Occipital lobe (tissue), 2 donors: ENCODE measurements around the gene CNTN5. TPM values are rescaled to one million over a fixed set of nuclear protein-coding genes. Genes with fewer than 3 reads are reported as not detected.
"Not testable (repeated sequence)": the region's sequence is repeated elsewhere in the genome, so short reads cannot be mapped to it uniquely, and the experiment has no call there.

Experiments
- DNase-seq: peaks from one replicate; lab custom pipeline; 2025; lab: John Stamatoyannopoulos, UW
- total RNA-seq: library from RNA; depleted of rRNA; stranded (reverse); fragments of >200 nt; gene quantifications from one replicate; pipeline ENCODE4 v1.2.3, GENCODE V29; 2014

CNTN5 gene
- total RNA-seq, 1 donor from 2014 or later: 10.6 TPM

DNA sequence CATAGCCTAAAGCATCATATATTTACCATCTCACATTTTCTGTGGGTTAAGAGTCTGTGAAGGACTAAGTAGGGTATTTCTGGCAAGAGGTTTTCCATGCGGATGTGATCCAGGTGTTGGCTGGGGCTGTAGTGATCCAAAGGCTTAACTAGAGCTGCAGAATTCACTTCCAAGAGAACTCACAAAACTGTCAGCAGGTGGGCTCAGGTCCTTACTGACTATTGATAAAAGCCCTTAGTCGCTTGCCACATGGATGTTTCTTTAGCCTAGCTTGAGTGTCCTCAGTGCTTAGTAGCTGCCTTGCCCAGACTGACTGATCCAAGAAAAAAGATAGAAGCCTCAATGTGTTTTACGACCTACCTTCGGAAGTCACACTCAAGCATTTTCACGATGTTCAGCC, 250.8 kb downstream of the CNTN5 start:
- no peak for DNase-seq

DNA sequence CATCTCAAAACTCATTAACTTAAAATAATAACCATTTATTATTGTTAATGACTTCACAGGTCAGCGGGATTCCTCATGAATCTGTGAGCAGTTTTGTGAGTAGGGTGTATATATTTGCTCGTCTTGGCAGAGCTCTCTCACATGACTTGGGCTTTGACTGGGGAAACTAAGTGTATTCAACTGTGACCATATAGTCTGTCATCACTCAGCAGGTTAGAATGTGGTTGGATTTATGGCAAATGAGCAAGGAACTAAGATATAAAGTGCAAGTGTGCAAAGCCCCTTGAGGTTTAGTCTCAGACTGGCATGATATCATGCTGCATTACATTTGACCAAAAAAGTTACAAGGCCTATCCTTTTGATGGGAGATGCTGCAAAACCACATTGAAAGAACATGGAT, 254.8 kb downstream of the CNTN5 start:
- no peak for DNase-seq

DNA sequence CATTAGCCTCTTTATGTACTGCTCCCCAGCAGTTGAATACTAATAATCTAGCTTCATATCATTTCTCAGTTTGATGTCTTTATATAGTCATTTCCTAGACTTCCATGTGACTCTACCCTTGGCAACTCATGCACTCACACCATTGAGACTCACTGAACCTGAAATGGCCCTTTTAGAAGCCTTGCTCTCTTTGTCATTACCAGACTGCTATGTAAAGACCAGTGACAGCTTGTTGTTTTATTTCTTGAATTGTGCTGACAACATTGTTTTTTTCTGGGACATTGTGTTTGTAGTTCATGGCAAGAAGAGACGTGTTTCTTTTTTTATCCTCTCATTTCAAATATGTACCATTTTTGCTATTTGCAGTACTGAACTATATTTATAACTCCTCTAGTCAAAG, 256.5 kb downstream of the CNTN5 start:
- no peak for DNase-seq

DNA sequence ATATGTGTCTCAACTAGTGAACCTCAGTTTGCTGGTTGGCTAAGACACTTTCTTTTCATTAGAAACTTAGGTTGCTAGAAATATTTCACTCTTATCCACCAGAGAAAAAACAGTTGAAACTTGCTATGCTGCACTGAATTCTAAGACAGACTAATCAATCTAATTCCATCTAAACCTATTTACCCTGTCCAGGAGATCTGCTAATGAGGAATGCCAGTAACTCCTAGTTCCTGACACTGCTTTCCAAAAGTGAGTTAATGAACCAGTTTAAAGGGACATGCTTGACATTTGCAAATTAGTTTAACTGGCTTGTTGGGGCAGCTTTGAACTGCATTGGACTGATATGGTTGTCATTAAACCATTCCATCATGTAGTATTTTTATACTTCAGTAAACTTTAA, 258.5 kb downstream of the CNTN5 start:
- DNase-seq: no peak

DNA sequence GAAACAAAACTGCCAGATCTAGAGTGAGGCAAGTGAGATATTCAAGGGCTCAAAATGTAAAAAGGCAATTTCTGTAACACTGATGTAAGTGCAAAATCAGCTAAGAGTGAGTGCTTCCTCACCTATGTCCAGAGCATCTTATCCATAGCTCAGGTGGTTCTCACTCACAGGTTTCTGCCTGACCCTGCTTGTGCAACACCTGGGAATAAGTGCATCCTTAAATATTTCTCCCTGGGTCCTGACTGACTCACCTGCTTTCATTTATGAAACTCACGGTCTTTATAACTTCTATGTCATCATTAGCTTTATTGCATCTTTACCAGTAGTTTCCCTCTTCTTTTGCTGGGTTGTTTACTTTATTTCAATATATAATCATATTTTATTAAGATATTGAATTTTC, 260.6 kb downstream of the CNTN5 start:
- DNase-seq: no peak

DNA sequence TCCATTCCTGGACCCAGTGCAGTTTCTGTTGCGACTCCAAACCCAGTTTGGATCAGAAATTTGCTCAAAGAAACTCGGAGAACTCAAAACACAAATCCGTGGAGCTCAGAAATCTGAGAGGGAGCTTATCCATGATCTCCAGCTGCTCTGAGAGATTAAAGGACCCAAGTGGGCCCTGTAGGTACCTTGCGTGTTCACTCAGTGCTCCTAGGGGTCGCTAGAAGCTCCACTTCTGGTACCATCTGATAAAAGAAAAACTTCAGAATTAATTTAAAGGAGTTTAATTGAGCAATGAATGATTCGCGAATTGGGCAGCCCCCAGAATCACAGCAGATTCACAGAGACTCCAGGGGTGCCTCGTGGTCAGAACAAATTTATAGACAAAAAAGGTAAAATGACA, 277.2 kb downstream of the CNTN5 start:
- DNase-seq: not testable (repeated sequence)

DNA sequence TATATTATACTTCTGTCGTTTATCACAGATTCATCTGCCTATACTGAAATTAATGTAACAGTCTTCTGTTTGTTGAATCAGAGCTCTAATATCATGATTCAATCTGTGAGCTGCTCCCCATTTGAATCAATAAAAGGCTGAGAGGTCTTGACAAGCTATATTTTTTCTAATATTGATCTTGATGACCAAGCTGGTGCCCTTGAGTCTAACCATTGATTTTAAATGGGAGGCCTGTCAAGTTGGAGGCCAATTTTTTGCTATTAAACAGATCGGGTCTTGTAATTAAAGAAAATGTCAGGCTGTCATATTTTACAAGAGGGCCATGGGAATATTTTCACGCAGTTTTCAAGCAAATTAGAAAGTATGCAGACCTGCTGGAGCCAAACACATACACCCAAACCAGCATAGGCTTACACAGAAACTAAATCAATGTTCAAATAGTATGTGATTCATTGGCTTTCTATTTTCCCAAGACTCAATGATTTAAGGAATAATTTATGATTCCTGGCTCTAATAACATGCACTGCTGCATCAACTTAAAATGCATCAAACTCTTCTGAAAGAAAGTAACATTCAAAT, 286.9 kb downstream of the CNTN5 start:
- DNase-seq: no peak

DNA sequence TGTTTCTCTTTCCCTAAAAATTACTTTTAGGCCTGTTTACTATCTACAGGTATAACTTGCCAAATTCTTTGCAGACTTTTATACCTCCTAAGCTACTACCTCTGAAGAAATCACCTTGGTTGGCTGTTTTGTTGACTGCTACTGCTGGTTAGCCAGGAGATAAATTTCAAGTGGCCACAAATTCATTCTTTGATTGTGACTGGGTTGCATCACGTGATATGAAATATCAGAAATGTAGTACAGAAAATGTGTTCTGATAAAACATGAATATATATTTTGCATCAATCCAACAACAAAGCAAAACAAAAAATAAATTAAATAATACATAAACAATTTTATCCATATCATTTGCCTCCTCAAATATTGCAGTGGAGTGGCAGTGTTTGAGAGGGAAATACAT, 291.1 kb downstream of the CNTN5 start:
- DNase-seq: no peak

DNA sequence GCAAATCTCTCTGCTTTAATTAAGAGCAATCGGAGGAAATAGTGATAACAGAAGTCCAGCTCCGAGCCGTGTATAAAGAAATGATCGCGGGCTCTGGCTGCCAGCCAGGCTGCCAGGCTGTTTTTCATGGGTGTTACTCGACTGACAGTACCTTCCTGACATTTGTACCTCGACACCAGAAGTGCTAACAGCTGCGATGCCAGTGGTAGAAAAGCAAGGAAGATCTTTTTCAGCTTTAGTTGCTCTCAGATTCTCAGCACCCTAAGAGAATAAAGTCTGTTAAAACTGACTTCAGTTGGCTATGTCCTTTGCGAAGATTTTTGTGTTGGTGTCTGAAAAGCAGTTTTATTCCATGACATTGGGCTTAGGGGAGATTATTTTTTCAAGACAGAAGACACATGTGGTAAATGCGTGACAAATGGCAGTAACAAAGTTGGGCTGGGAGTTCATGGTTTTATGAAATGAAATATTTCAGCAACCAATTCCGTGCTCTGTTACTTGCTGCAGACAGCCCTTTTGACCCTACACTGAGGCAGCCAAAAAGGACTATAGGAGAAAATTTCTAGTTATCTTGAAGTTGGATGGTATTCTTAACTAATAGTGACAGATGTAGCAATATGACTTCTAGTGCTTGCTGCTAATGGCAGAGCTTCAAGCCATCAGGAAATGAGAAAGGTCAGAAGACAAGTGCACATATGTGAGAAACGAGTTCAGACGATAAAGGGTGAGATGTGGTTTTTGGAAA, 296.2 kb downstream of the CNTN5 start:
- no peak for DNase-seq

DNA sequence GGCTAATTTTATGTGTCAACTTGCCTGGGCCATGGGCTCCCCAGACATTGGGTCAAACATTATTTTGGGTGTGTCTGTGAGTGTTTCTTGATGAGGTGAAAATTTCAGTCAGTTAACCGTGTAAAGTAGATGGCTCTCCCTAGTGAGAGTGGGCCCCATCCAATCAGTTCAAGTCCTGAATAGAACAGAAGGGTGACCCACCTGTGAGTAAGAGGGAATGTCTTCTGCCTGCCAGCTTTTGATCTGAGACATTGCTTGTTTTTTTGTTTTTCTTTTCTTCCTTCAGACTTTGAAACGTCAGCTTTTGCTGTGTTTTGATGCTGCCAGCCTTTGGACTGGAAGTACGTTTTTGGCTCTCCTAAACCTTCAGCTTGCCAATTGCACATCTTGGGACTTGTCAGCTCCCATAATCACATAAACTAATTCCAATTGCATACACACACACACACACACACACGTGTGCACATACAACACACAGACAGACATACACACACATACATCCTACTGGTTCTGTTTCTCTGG, 300.1 kb downstream of the CNTN5 start:
- DNase-seq: no peak

DNA sequence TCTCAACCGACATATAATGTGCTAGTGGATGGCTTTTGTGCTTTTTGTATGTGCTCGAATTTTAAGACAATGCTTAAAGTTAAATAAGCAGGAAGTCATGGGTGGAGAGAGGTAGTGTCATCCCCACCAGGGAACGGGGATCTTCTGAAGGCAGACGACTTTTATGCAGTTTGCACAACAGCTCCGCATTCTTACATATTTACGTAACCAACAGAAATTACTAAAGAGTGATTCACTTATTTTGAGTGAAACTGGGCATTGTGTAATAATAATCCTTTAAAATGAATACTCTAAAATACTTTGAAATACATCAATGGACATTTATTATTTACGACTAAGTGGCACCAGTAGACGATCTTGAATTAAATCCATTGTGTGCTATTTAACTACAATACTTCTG, 305.1 kb downstream of the CNTN5 start:
- DNase-seq: no peak

DNA sequence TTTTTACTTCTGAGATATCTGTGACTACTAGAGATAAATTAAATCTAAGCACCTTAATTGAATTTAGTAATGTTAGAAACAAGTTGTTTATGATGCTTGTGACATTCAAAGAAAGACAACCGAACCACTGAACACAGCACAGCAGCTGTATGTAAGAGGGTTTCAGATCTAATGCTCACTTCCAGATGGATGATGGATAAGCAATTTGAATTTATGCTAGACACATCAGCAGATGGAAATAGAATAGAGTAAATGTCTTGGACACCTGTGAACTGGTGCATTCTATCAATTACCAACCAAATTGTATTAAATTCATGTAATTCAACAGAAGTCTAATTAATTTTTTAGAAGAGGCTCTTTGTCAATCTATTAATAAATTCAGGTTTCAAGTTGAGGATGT, 306.3 kb downstream of the CNTN5 start:
- DNase-seq: no peak

DNA sequence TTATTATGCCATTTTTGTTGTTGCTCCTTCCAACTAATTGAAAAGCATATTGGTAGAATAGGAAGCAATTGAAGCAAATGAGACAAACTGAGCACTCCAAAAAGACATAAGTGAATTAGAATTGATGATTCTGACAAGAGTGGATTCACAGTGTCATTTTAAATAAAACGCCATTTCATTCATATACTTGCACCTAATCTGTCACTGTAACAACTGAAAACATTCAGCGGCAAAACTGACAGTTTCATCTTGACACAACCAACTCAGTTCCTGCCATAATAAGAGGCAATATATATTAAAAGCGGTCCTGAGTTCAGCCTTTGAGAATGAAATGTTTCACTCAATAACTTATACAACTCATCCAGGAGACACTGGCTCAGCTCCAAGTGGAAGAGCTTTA, 306.8 kb downstream of the CNTN5 start:
- DNase-seq: no peak

DNA sequence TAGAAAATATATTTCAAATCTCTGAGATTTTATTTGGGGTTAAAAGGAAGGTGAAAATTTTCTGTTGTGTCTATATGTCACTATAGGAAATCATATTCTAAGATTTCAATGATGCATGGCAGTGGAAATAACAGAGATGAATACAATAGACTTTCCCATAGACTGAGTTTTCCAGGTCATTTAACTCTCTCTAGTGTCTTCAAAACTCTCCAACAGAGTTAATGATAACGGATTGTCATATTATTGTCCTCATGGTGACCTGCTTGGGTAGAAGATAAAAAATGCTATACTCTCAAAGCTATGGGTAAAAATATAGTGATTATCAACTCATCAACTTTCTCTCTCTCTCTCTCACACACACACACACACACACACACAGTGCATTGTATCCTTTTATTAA, 312.9 kb downstream of the CNTN5 start:
- DNase-seq: no peak

DNA sequence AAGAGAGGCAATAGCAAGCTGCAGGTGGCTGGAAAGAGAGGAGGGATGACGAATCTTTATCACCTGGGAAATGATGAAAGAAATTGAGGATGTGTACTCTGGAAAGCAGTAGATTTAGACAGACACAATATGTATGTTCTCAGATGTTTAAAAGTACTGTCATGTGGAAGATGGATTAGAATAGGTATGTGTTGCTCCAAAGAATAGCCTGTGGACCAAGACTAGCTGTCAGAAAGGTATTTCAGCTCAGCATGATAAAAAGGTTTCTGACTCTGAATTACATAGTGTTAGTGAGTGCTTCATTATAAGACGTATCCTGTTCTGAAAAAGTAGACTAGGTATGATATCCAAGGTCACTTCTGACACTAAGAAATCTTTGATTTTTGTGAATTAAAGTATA, 322.4 kb downstream of the CNTN5 start:
- DNase-seq: no peak

DNA sequence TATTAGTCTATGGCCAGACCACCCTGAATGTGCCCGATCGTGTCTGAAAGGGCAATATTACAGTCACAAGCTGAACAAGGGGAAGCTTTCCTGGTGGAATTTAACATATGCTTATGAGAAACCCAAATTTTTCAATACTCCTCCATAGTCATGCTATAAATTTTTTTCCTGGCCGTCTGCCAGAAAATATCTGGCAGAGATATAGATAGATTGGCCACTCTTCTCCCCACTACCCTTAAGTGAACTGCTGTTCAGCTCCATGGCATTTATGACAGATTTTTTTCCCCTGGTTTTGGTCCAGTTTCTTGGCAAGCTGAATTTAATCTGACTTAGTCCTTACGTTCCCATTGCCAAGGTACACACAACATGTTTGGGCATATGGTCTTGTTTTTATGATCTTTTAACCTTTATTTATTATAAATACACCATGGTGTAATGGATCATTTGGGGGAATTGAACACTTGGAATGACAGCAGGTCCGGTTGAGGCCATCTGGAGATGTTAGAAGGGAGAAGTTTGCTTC, 328.5 kb downstream of the CNTN5 start:
- DNase-seq: no peak

DNA sequence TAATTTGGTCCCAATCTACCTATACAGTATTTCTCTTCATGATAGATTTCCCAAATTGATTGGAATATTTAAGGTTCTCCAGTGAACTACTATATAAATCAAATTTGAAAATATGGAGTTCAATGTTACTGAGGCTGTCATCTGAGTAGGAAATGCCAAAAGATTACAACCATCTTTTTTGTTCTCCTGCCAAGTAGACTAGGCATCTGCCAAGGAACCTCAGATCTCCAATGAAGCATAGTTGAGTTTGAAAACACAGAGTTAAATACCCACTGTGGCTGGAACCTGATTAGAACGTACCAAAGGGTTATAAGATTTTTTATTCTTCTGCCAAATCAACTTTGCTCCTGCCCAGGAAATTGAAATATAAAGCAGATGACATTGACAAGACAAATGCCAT, 330.9 kb downstream of the CNTN5 start:
- DNase-seq: no peak

DNA sequence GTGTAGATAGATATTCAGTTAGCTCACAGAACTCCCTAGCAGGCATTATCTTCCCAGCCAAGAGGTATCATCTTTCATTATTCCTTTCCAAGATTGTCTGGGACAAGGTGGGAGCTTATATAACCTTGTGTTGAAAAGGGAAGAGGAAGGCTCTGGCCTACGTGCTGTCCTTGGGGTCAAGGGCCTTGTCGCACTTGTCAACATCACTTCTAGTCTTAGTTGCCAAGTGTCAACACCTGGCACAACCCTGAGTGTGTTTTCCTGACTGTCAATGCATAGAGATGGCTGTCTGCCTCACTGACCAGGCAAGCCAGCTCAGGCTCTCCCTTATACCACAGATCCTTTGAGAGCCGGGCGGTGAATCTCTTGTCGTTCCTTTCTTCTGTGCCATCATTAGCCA, 331.9 kb downstream of the CNTN5 start:
- no peak for DNase-seq

DNA sequence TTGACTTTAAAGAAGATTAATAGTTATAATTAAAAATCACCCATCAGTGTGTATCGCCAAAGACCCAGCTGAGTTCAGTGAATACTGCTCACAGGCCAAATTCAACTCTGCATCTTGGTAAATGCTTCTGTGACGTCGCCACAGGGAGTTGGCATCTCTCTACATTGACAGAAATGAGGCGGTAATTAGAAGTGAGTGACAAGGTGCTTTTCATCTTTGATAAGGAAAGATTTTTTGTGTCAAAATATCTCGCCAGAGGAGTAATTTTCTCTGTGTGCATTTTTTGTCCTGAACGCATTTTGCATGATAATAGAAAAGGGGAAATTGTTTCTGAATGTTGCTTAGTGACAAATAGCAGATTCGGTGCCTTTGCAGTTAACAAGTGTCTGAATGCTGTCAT, 345.8 kb downstream of the CNTN5 start:
- no peak for DNase-seq

DNA sequence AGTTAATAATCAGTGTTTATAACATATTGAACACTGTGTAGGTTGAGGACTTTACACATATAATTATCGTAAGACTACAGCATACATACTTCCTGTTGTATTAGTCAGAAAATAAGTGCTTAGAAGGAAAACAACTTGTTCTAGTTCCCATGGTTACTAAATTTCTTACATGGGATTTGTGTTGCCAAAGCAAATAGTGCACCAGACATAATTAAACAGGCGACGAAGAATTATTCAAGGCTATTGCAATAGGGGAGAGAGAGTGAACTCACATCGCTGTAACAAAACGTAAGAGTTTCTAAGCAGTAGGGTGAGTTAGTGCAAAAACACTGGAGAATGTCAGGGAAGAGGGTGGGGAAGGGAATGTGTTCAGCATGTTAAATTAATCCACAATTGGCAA, 347.8 kb downstream of the CNTN5 start:
- DNase-seq: no peak

DNA sequence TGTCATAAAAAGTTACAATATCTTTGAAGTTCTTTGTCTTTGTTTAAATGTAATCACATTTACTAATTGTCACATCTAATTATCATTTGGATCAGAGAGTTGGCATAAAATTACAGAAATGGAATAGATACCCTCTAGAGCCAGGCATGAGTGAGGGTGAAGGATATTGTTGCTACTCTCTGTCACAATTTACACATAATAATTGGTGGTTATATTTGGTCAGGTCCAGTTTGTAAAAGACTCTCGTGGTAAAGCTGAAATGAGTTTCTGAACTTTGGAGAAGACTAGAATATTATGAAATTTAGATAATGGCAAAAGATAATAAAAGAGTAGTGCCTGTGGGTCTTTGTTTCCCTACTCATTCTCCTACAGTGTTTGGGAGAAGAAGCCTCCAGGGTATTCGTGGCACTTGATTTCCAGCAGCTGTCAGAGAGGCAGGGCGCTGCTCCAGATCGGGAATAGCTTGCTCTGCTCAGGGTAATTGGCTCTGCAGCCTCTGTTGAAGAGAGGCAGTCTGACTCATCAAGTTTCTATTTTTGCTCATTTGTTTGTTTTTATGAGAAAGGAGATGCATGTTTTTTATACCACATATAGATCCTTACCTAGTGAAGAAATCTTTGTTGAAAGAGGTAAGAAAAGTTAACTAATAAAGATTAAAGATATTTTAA, 349.9 kb downstream of the CNTN5 start:
- peak; percentile 27 for DNase-seq

DNA sequence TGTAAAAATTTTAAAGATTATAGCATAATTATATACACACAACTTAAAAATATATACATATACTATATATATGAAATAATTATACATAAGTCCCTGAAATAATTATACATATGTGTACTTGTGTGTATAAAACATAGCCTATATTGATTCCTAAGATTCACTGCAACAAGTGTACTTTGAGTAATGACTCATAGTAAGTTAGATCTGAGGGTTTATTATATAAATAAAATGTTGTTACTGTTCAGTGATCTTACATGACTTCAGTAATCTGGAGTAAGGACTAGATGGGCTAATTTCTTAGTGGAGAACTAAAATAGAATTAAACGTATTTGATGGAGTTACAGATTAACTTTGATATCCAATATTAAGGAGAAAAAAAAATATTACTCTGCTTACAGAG, 350.5 kb downstream of the CNTN5 start:
- no peak for DNase-seq

DNA sequence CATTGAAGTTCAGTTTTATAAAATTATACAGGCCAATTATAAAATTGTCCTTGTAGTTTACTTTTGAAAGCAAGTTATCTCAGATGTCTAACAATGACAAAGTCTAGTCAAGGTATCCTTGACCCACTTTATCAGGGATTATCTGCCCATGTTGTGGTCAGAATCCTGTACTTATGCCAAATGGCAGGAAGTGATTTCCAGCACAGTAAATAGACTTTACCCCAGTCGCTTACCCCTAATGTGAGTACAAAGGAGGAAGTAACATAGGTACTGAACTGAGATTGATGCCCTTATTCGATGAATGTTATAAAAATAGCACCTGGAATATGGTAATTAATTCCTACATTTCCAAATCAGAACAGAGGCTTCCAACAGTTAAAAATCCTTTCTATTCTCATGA, 355.7 kb downstream of the CNTN5 start:
- DNase-seq: no peak
